Esophagus (tissue), 2 donors: ENCODE measurements around the gene MYOF. TPM values are rescaled to one million over a fixed set of nuclear protein-coding genes. Genes with fewer than 3 reads are reported as not detected.

Experiments used
- H3K27ac ChIP-seq, 2 donors: one replicate each; pipeline ENCODE4 v1.5.1; 2013; ENCODE audit warnings: low read depth in 2 of 2, mild to moderate bottlenecking in 2 of 2, inconsistent platforms in 1 of 2, low read length in 1 of 2, moderate library complexity in 1 of 2
- H3K27me3 ChIP-seq, 2 donors: one replicate each; pipeline ENCODE4 v1.6.1; 2013; ENCODE audit warnings: low read length in 2 of 2, control low read depth in 1 of 2, mild to moderate bottlenecking in 1 of 2; ENCODE audit not compliant: insufficient read depth in 2 of 2, control insufficient read depth in 1 of 2
- H3K36me3 ChIP-seq, 2 donors: one replicate each; pipeline ENCODE4 v1.6.1; 2013; ENCODE audit warnings: low read length in 1 of 2; ENCODE audit not compliant: control insufficient read depth in 2 of 2, insufficient read depth in 2 of 2
- H3K4me1 ChIP-seq, 2 donors: one replicate each; pipeline ENCODE4 v1.6.1; 2013; ENCODE audit warnings: low read length in 1 of 2; ENCODE audit not compliant: control insufficient read depth in 2 of 2, insufficient read depth in 2 of 2
- H3K4me3 ChIP-seq, 2 donors: one replicate each; pipeline ENCODE4 v1.5.1; 2013; ENCODE audit warnings: low read length in 2 of 2, mild to moderate bottlenecking in 2 of 2, low read depth in 1 of 2, moderate library complexity in 1 of 2
- H3K9me3 ChIP-seq, 2 donors: one replicate each; pipeline ENCODE4 v1.6.1; 2013; ENCODE audit warnings: mild to moderate bottlenecking in 2 of 2, low read depth in 1 of 2, low read length in 1 of 2, moderate library complexity in 1 of 2; ENCODE audit not compliant: control insufficient read depth in 2 of 2, insufficient read depth in 1 of 2
- WGBS, 2 donors: extraction: QIAGEN DNeasy Blood & Tissue Kit; methylation state at CpG; one replicate each; pipeline ENCODE4 v1.1.7; 2013; 5-methylcytosine and 5-hydroxymethylcytosine counted together
- polyA plus RNA-seq, 2 donors: library from polyadenylated mRNA; stranded (reverse); fragments of 200-250 nt; gene quantifications; one replicate each; pipeline ENCODE4 v1.2.3, GENCODE V29; 2013
- donor health status: healthy with polysubstance abuse.
- donor health status: Bipolar disorder and iron deficiency.

Gene MYOF
- polyA plus RNA-seq, 2 donors, result 30.2 to 32.1 TPM

GRCh38 chr10:93386631-93387369 is 95.3 kb downstream of the MYOF start:
- no peak overlapping the region for H3K27ac ChIP-seq
- no peaks in the 10 kb centered on the region for H3K27me3 ChIP-seq
- H3K4me3 ChIP-seq, result no peak overlapping the region
- H3K36me3 ChIP-seq, result peaks cover 5 to 7% of the 10 kb centered on the region in 2 donors
- 73 to 74% methylated on average over 14 of the region's 14 CpGs for WGBS, 2 donors
- no peaks in the 10 kb centered on the region for H3K9me3 ChIP-seq
- H3K4me1 ChIP-seq, result peaks cover 3 to 6% of the 10 kb centered on the region in 2 donors

- WGBS, 2 donors, result 92 to 98% methylated on average over 2 of the region's 2 CpGs
- no peak overlapping the region for H3K4me3 ChIP-seq
- no peak overlapping the region for H3K27ac ChIP-seq
- peaks cover 3 to 6% of the 10 kb centered on the region in 2 donors for H3K4me1 ChIP-seq
- H3K9me3 ChIP-seq, result no peaks in the 10 kb centered on the region
- peaks cover 10 to 13% of the 10 kb centered on the region in 2 donors for H3K36me3 ChIP-seq
- no peaks in the 10 kb centered on the region for H3K27me3 ChIP-seq
Measured at GRCh38 chr10:93385345-93385744, 96.8 kb downstream of the MYOF start.

- peak overlapping the region in 1 of 2 donors; percentile 80 for H3K27ac ChIP-seq
- H3K36me3 ChIP-seq, result peaks cover 10 to 13% of the 10 kb centered on the region in 2 donors
- no peaks in the 10 kb centered on the region for H3K9me3 ChIP-seq
Measured at GRCh38 chr10:93384006-93384405, 98.1 kb downstream of the MYOF start.

GRCh38 chr10:93383562-93383981 is 98.6 kb downstream of the MYOF start:
- Histone ChIP-seq H3K4me1 (peaks cover 3 to 6% of the 10 kb centered on the region in 2 donors), H3K36me3 (peaks cover 10 to 13% of the 10 kb centered on the region in 2 donors), H3K27ac (peak overlapping the region in 1 of 2 donors; percentile 80), H3K4me3 (no peak overlapping the region), H3K27me3 (no peaks in the 10 kb centered on the region), H3K9me3 (no peaks in the 10 kb centered on the region)
- 74 to 77% methylated on average over 6 of the region's 6 CpGs for WGBS, 2 donors

More at GRCh38 chr10:93384006-93384405, 98.1 kb downstream of the MYOF start:
- peaks cover 3 to 6% of the 10 kb centered on the region in 2 donors for H3K4me1 ChIP-seq
- 46 to 70% methylated on average over 7 of the region's 7 CpGs for WGBS, 2 donors
- H3K4me3 ChIP-seq, result no peak overlapping the region
- no peaks in the 10 kb centered on the region for H3K27me3 ChIP-seq

- Histone ChIP-seq H3K27me3 (no peaks in the 10 kb centered on the region), H3K36me3 (peaks cover 6 to 8% of the 10 kb centered on the region in 2 donors), H3K4me3 (no peak overlapping the region), H3K27ac (no peak overlapping the region), H3K9me3 (no peaks in the 10 kb centered on the region), H3K4me1 (peaks cover 3 to 4% of the 10 kb centered on the region in 2 donors)
- 43 to 58% methylated on average over 5 of the region's 5 CpGs for WGBS, 2 donors
Measured at GRCh38 chr10:93379731-93380575, 102.2 kb downstream of the MYOF start.

GRCh38 chr10:93378997-93379730 is 103.0 kb downstream of the MYOF start:
- WGBS, 2 donors, result 72 to 73% methylated on average over 3 of the region's 3 CpGs
- peak overlapping the region in 1 of 2 donors; percentile 59 for H3K27ac ChIP-seq
- H3K36me3 ChIP-seq, result peaks cover 8 to 10% of the 10 kb centered on the region in 2 donors
- H3K4me1 ChIP-seq, result peaks cover 0 to 3% of the 10 kb centered on the region in 2 donors
- no peaks in the 10 kb centered on the region for H3K27me3 ChIP-seq
- no peak overlapping the region for H3K4me3 ChIP-seq
- H3K9me3 ChIP-seq, result no peaks in the 10 kb centered on the region

- no peaks in the 10 kb centered on the region for H3K9me3 ChIP-seq
- no peaks in the 10 kb centered on the region for H3K27me3 ChIP-seq
- H3K27ac ChIP-seq, result peak overlapping the region in 1 of 2 donors; percentile 7
- H3K36me3 ChIP-seq, result peaks cover 8 to 11% of the 10 kb centered on the region in 2 donors
- H3K4me1 ChIP-seq, result no peaks in the 10 kb centered on the region
- H3K4me3 ChIP-seq, result no peak overlapping the region
- 92% methylated on average over 2 of the region's 2 CpGs for WGBS, 2 donors
Measured at GRCh38 chr10:93378039-93378438, 104.1 kb downstream of the MYOF start.

- WGBS, 2 donors, result 20 to 32% methylated on average over 10 of the region's 10 CpGs
- no peaks in the 10 kb centered on the region for H3K27me3 ChIP-seq
- peak overlapping the region; percentile 78 to 82 for H3K27ac ChIP-seq
- no peaks in the 10 kb centered on the region for H3K9me3 ChIP-seq
- H3K4me1 ChIP-seq, result no peaks in the 10 kb centered on the region
- H3K4me3 ChIP-seq, result no peak overlapping the region
- H3K36me3 ChIP-seq, result peaks cover 8 to 18% of the 10 kb centered on the region in 2 donors
Measured at GRCh38 chr10:93376372-93377293, 105.5 kb downstream of the MYOF start.
